ENCODE results near the gene CNTN5. TPM values are rescaled to one million over a fixed set of nuclear protein-coding genes. Genes with fewer than 3 reads are reported as not detected.
A peak's percentile ranks its signal among the peaks of the same experiment; 100 is the strongest.

CNTN5 gene
- total and polyA plus RNA-seq, 10 of the 15 experiments (the other 5 are each of a cell fraction or from before 2014, with no cell fraction given), result 0.01 TPM; not detected in 9

DNA sequence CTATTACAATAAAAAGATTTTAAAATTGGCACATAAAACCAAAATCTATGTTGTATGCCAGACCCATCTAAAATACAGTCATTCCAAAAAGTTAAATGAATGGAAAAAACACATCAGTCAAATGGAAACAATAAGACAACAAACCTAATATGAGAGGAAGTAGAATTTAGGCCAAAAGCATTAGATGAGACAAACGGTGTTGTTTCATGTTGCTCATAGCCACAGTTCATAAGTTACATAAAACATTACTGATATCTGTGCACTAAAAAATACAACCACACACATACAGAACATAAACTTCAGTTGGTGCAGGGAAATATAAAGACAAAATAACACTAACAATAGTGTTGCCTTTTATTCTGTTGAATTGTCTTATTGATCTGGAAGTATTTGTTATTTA is 661.9 kb downstream of the CNTN5 start:
- no peaks in the 10 kb centered on the region for H3K79me2 ChIP-seq (ENCODE audit: control insufficient read depth, insufficient read depth, low read length)
- ATAC-seq, result peak; percentile 79
- no TSS peak for BruUV-seq (replicated peaks)
- peak; percentile 69 for FAIRE-seq
- H3K9me3 ChIP-seq (replicated peaks; ENCODE audit: control insufficient read depth, insufficient read depth, low read length), result no peaks in the 10 kb centered on the region
- ChIA-PET POLR2A (no interaction called here), CTCF (no interaction called here), RAD21 (ENCODE audit: unreplicated experiment) (no interaction called here), SMC1A (ENCODE audit: uncharacterized antibody, unreplicated experiment) (interaction anchor here (1.0 kb wide), 1 partner anchor 42 kb away, joined by 3 read pairs; no protein-coding TSS in a partner anchor)
- H3K4me3 ChIP-seq, result 0 out of 2 replicates have a peak overlapping the region, but pooled peaks have one; percentile 23
- no peaks in the 10 kb centered on the region for H4K20me1 ChIP-seq (ENCODE audit: control insufficient read depth, insufficient read depth)
- intact Hi-C loops (cut with micrococcal nuclease; ENCODE audit: unreplicated experiment), result no loop called here
- no peak overlapping the region for H3K27ac ChIP-seq (ENCODE audit: control insufficient read depth, insufficient read depth)
- no peaks in the 10 kb centered on the region for H3K36me3 ChIP-seq (ENCODE audit: control insufficient read depth in 2 of 2, insufficient read depth in 2 of 2, low read length in 1 of 2)
- no peak overlapping the region for H3K9ac ChIP-seq (ENCODE audit: control insufficient read depth, insufficient read depth, low read length)
- no peak overlapping the region for H2AFZ ChIP-seq (ENCODE audit: control insufficient read depth, low read depth, low read length)
- no peak for DNase-seq (ENCODE audit: low read depth, low spot score)
- TF ChIP-seq SP1 (IDR thresholded peaks at IDR 0.05; ENCODE audit: low read depth, low read length) (no peak), CHD2 (IDR thresholded peaks at IDR 0.05; ENCODE audit: borderline replicate concordance, low read depth, low read length) (no peak), IKZF1 (conservative IDR thresholded peaks at IDR 0.05) (no peak), ATF7 (IDR thresholded peaks at IDR 0.05; ENCODE audit: low read depth) (no peak), ZNF217 (IDR thresholded peaks at IDR 0.05) (peak; percentile 24; the same call in 1 of the 2 replicates)
- TF ChIP-seq, protein P1, sequence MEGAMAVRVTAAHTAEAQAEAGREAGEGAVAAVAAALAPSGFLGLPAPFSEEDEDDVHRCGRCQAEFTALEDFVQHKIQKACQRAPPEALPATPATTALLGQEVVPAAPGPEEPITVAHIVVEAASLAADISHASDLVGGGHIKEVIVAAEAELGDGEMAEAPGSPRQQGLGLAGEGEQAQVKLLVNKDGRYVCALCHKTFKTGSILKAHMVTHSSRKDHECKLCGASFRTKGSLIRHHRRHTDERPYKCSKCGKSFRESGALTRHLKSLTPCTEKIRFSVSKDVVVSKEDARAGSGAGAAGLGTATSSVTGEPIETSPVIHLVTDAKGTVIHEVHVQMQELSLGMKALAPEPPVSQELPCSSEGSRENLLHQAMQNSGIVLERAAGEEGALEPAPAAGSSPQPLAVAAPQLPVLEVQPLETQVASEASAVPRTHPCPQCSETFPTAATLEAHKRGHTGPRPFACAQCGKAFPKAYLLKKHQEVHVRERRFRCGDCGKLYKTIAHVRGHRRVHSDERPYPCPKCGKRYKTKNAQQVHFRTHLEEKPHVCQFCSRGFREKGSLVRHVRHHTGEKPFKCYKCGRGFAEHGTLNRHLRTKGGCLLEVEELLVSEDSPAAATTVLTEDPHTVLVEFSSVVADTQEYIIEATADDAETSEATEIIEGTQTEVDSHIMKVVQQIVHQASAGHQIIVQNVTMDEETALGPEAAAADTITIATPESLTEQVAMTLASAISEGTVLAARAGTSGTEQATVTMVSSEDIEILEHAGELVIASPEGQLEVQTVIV (IDR thresholded peaks at IDR 0.05; ENCODE audit: borderline replicate concordance, partially characterized antibody), result no peak
- H3K27me3 ChIP-seq (replicated peaks in 1 of 2; ENCODE audit: control insufficient read depth in 2 of 2, insufficient read depth in 2 of 2, low read length in 1 of 2), result no peaks in the 10 kb centered on the region
- in situ Hi-C loops (cut with MboI), result no loop called here
- WGBS (ENCODE audit: insufficient coverage, insufficient replicate concordance, low lambda C conversion rate, missing lambda C conversion rate), result 0% methylated on average over 1 of the region's 1 CpG
- H3K4me1 ChIP-seq (ENCODE audit: control insufficient read depth, insufficient read depth, low read length), result no peaks in the 10 kb centered on the region
- 0 out of 2 replicates have a peak overlapping the region, but pooled peaks have one; percentile 15 for H3K4me2 ChIP-seq (ENCODE audit: control insufficient read depth, insufficient read depth)
